NCI-H524 treated with DMSO at 0.1 percent for 48 hours (cell line): Measurements from ENCODE around the gene PRR12.
A peak's percentile ranks its signal among the peaks of the same experiment; 100 is the strongest.

Source experiments
- DNase-seq: peaks from one replicate; lab custom pipeline; 2025; lab: John Stamatoyannopoulos, UW

PRR12 gene

DNA sequence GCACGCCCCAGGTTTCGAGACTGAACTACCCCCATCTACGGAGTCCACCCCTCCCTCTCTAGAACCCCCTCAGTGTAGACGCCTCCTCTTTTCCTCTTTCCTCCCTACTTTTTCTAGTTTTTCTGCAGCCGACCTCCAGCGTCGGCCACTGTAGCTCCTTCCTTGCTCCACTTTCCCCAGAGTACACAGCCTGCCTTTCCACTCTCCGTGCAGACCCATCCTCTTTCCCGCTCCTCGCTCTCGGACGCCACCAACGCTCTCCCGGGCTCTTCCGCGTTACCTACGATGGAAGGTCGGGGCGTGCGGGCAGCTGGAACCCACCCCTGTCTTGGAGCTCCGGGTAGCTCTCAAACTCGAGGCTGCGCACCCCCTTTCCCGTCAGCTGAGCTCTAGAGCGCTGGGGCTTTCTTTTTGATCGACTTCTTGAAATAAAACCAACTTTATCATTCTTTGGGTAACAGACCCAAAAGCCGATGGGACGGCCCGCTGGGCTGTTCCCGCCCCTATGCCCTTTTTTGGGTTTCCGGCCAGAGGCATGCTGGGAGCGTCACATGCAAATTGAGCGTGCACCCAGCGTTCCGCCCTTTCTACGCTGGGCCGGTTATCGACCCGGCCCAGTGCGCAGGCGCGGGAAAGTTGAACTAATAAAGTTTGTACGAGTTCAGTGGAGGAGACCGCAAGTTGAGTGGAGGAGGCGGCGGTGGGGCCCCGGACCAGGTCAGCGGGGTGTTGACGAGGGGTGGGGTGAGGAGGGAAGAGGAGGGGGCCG lies 74.6 kb downstream of the PRR12 start, which contains the start of the genes BCL2L12 and IRF3:
Gene BCL2L12, plus strand, starts transcription at position 583 of the 769 bp plus-strand sequence. CDS start 760 bp downstream, outside the sequence.
Gene IRF3, minus strand, starts transcription at position 507 of the 769 bp plus-strand sequence. CDS start 1,019 bp downstream, outside the sequence.
- DNase-seq = peak; percentile 80

- no peak for DNase-seq
Measured at GRCh38 chr19:49666120-49666444, 75.1 kb downstream of the PRR12 start.

DNA sequence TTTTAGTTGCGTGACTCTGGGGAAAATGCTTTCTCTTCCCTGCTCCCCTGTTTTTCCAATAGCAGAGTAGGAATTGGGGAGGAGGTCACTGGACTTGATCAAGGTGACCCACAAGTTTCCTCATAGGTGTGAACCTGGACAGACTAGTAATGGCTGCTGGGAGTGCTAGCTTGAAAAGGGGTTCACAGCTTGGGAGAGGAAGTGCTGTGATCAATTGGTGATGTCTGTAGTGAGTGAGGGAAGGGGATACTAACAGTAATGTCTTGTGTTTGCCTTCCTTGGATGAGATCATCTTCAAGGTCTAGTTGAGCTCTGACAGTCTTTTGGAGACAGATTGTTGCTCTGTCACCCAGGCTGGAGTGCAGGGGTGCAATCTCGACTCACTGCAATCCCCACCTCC lies 76.5 kb downstream of the PRR12 start:
- no peak for DNase-seq

GRCh38 chr19:49669516-49669915 lies 78.5 kb downstream of the PRR12 start:
- DNase-seq = no peak

- peak; percentile 67 for DNase-seq
Measured at GRCh38 chr19:49672131-49672919, 81.3 kb downstream of the PRR12 start.
